GM19452 (cell line): ENCODE measurements around the gene PSMB10.
"Not testable (repeated sequence)": the region's sequence is repeated elsewhere in the genome, so short reads cannot be mapped to it uniquely, and the experiment has no call there.

Source experiments
- ATAC-seq: cut with Tn5 transposase; IDR thresholded peaks from one replicate; pipeline ENCODE4 v1.9.1; 2021; ENCODE audit not compliant: unreplicated experiment

Gene PSMB10

DNA sequence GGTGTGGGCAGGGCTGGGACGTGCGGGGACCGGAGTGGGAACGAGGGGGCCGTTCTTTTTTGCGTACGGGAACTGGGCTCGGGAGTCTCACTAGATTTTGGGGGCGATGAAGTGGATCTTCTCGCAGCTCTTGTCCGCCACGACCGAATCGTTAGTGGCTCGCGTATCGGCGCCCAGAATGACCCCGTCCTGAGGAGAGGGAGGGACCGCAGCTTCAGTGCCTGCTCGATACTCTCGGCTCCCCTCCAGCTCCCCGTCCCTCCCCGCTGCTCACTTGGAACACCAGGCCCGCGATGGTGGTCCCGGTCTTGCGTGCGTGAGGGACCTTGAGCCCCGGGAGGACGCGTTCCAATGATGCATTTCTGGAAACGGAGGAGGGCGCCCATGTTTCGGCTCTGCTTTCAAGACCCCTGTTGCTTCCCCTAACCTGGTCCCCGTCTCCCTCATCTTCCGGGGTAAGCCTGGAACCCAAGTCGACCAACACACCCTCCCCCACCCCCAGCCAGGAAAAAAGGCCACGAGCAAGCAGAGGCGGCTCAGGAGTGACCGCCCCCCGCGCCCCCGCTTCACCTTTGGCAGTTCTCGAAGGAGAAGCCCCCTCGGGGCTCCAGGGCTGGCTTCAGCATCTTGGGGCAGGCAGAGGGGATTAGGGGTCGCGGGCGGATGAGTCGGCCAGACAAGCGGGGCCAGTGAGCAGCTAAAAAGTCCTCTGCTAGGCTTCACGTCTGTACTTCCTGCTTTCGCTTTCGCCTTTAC lies at the start of gene PSMB10:
TSS of gene PSMB10 (minus strand) at position 727 of the 756 bp plus-strand sequence. CDS start at position 626, 101 bp downstream.
- ATAC-seq = no peak

DNA sequence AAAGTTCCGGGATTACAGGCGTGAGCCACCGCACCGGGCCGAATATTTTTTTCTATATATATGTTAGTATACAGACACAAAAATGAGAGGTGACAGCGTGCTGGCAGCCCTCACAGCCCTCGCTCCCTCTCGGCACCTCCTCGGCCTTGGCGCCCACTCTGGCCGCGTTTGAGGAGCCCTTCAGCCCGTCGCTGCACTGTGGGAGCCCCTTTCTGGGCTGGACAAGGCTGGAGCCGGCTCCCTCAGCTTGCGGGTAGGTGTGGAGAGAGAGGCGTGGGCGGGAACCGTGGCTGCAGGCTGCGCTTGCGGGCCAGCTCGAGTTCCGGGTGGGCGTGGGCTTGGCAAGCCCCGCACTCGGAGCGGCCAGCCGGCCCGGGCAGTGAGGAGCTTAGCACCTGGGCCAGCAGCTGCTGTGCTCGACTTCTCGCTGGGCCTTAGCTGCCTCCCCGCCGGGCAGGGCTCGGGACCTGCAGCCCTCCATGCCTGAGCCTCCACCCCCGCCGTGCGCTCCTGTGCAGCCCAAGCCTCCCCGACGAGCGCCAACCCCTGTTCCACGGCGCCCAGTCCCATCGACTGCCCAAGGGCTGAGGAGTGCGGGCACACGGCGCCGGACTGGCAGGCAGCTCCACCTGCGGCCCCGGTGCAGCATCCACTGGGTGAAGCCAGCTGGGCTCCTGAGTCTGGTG lies 45.5 kb upstream of the PSMB10 start:
- ATAC-seq = no peak

DNA sequence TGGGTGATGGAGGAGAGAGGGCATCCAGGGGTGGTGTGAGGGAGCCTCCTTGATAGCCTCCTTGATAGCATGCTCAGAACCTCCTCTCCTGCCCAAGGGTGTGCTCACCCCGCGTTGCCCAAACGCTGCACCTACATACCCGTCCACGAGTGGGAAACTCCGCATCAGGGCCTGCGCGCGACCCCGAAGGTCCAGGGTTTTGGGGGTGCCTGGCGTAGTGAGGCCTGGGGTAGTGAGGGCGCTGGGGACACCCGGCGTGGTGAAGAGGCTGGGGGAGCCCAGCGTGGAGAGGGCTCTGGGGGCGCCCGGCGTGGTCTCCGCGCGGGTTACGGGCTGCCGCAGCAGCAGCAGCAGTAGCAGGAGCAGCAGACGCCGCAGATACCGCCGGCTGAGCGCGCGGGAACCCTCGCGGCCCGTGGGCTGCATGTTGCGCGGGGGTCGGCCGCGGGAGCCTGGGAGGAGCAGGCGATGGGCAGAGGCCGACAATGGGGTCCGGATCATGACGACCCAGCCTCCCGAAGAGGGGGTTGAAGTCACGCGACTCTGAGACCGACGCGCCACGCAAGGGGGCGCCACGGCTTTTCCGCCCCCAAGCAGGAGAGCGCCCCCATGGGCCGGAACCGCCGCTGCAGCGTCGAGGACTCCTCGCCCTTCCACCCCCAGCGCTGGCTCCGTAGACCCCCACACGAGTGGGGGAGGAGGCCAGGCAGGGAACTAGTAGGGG lies 43.5 kb upstream of the PSMB10 start, which contains the start of gene DPEP3:
TSS of gene DPEP3 (minus strand) at position 545 of the 724 bp plus-strand sequence. CDS start at position 426, 119 bp downstream.
- no peak for ATAC-seq

DNA sequence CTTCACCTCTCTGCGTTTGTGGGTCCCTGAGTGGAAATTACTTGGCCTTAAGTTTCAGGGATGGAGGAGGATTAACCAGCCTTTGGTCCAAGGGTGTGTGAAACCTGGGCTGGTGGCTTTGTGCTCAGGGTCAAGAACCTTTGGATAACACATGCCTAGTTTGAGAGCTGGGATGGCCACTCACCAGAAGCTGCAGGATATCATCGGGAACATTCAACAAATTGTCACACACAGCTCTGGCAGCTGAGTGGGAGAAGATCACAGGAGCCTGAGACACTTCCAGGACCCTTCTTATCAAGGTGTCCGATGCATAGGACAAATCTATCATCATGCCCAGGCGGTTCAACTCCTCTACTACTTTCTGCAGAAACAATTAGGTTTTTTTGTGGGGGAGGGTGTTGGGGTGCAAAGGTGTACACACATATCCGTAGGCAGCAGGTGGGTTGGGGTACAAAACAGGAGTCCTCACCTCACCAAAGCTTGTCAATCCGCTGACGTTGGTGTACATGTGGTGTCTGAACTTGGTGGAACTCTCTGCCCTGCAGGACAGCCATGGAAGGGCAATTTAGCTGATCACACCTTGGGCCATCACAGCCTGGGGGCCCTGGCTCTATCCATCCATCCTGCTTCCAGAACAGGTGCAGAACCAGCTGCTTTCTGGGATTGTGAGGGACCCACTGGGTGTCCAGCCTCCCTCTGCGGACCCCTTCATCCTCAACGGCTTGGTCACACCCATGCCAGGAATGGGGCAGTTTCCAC lies 41.0 kb upstream of the PSMB10 start:
- ATAC-seq = no peak

DNA sequence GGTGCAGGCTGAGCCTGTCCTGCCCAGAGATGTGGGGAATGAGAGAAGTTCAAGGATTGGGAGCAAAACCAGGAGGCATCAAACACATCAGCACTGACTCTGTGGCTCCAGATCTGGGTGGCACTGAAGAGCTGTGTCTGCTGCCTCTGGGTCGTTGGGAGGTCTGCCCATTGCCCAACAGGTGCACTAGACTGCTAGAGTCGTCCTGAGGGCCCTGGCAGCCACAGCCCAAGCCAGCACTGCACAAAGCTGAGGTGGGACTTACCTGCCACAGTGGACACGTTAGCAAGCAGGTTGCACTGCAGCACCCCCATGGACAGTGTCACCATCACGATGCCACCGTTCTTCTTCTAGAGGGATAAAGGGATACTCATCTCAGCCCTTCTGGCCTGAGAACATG lies 40.4 kb upstream of the PSMB10 start:
- ATAC-seq = no peak

DNA sequence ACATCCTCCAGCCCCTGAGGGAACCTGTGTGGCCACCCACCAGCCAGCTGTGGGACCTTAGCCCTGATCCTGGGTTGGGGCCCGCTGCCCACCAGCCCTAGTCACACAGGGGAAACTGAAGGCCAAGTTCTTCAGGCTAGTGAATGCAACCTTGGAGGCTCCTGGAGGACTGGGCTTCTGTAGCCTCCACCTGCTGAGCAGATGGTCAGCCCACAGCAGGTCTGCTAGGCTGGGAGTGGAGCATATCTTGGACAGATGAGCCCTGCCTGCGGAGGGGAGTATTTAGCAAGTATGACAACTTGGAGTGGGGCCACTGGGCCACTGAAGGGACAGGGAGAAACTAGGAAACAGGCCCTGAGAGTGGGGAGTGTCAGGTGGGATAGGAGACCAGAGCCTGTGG lies 39.6 kb upstream of the PSMB10 start:
- ATAC-seq = no peak

DNA sequence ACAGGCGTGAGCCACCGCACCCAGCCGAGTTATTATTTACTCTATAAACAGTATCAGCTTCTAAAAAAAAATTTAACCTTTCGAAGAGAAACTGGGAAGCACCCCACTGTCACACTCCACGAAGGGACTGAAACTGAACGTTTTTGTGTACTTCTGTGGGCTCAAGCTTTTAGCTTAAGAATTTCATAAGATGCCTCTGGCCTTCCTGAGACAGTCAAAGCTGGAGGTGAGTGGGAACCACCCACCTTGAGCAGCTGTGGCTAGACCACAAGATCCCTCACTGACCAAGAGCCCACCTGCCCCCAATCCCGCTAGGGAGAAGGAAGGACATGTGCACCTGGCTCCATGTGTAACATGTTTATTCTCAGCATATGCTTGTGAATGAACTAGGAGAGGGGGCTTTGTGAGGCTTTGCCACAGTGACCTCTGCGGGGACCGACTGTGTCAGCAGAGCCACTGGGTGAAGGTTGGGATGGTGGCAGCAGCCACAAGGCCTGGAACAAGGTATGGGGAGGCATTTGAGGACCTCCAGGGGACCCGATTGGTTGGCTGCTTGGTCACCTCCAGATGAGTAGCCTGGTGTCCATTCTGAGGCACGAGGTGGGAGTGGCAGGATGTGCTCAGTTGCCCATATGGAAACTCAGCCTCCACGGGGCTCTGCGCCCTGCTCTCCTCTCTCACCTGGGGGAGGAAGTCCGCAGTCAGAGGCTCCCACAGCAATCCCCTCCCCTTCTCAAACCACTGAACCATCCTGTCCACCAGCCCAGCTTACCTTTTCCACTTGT lies 38.9 kb upstream of the PSMB10 start:
- no peak for ATAC-seq

DNA sequence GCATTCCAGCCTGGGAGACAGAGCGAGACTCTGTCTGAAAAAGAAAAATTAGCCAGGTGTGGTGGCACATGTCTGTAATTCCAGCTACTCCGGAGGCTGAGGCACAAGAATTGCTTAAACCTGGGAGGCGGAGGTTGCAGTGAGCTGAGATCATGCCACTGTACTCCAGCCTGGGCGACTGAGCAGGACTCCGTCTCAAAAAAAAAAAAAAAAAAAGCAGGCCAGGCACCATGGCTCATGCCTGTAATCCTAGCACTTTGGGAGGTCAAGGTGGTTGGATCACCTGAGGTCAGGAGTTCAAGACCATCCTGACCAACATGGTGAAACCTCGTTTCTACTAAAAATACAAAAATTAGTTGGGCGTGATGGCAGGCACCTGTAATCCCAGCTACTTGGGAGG lies 35.6 kb upstream of the PSMB10 start:
- not testable (repeated sequence) for ATAC-seq

DNA sequence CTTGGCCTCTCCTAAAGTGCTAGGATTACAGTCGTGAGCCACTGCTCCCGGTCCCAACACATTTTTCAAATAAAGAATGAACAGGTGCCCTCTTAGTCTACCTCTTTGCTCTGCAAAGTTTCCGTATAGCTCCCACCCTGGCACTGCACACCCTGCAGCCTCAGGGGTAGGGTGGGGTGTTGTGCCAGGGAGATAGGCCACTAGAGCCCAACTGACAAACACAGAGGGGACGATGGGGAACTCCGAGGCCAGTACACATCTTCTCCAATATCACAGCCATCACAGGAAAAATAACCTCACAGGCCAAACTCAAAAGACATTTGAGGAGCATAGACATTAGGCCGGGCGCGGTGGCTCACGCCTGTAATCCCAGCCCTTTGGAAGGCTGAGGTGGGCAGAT lies 34.5 kb upstream of the PSMB10 start:
- ATAC-seq = no peak

DNA sequence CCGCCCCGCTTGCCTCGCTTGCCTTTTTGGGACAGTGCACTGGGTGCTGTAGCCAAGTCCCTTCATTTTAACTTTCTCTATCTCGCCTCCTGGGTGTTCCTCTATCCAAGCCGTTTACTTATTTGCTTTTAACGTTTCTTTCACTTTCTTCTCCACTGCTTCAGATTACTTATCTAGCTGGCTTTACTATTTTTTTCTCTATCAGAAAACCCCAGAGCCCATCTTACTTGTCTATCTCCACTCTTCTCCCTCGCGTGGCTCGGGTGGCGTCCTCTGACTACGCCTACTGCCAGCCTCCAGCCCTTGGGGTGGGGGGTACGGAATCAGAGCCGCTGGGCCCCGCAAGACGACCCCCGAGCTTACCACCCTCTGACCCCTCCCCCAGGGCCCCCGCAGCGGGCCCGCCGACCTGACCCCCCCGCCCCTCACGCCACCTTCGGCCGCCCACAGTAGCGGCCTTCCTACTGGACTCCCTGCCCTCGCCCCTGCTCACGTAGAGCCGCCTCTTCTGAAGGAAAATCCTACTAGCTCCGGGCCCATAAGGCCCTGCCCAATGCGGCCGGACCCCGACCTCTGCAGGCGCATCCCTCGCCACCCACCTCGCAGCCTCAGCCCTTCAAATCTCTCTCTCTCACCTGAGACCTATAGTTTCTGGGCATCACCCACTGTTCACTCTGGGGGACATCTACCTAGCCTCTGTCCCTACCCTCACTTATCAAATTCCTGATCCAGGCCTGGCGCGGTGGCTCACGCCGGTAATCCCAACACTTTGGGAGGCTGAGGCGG lies 32.8 kb upstream of the PSMB10 start:
- ATAC-seq = no peak

DNA sequence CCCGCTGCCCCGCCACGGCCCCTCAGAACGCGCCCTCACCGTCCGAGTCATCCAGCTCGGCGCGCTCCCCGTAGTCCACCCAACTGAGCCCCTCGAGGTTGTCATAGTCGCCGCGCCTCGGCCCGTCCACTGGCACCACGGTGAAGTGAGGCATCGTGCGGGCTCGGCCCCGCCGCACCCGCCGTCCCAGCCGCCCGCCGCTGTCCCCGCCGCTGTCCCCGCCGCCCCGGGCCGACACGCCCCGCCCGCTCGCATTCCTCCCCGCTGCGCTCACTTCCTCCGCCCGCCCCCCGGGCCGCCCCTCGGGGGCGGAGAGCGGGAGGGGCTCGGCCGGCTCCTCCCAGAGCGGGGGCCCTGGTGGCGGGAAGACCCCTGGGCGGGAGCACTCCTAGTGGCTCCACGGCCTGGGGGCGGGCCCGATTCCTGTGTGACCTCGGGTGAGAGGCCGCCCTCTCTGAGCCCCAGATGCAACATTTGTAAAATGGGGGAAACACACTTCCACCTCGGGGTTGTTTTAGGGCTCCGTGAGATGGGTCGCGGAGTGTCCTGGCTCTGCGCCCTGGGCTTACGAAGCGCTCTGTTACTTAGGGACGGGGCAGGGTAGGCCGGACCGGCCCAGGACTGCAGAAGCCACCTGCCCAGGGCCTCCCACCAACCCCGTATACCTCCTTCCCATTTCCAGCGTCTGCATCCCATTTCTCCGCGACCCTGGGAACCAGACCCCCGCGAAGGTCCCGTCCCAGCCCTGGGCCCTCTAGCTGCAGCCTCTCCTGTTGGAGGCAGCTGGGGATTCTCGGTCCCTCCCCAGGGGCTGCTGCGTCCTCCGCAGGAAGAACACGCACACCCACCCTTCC lies 32.0 kb upstream of the PSMB10 start, which contains the start of gene SLC12A4:
TSS of gene SLC12A4 (minus strand) at position 238 of the 854 bp plus-strand sequence. CDS start at position 154, 84 bp downstream.
- peak; percentile 65 for ATAC-seq

DNA sequence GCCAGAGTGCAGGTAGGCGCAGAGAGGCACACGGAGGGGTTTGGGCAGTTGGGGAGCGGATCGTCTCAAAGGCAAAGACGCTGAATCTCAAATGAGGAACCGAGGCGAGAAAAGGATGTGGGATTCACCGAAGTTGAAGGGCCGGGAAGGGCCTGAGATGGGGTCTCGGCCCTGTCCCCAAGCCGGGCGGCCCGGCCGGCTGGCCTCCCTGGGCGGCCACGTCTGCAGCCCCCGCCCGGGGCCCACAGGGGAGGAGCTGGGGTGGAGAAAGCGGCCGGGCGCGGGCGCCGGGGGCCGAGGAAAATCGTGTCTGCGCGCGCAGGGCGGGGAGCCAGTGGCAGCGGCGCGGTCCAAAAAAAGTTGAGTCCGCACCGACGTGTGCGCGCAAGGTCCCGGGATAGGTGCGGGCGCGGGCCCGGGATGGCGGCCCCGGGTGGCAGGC lies 31.3 kb upstream of the PSMB10 start:
- ATAC-seq = peak; percentile 20

DNA sequence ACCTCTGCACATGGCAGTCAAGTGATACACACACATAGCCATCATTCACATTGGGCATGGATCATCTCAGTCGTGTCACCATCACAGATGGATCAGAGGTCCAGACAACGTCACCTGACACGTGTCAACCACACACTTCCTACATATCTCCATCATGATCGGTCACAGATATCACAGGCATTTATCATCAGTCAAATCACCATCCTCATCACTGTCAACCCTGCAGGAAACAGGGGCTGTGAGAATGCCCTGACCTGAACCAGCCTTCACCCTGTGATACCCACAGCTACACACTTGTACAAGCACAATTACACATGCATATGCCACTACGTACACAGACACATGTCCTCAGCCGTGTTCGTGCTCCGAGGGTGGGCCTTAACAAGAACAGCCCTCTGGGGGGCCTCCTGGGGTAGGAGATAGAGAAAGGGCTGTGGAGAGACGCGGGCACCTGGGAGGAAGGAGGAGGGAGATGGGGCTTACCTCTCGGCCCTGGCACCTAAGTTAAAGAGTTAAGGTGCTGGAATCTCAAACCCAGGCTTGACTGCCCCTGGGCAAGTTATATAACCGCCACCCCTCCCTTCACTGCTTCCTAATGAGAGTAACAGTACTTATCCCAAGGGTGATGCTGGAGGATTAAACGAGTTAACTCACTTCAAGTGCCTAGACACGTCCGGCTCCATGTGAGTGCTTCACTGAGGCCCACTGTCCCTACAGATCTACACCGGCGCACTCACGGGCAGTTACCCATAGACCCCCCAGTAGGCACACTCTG lies 30.7 kb upstream of the PSMB10 start:
- no peak for ATAC-seq

DNA sequence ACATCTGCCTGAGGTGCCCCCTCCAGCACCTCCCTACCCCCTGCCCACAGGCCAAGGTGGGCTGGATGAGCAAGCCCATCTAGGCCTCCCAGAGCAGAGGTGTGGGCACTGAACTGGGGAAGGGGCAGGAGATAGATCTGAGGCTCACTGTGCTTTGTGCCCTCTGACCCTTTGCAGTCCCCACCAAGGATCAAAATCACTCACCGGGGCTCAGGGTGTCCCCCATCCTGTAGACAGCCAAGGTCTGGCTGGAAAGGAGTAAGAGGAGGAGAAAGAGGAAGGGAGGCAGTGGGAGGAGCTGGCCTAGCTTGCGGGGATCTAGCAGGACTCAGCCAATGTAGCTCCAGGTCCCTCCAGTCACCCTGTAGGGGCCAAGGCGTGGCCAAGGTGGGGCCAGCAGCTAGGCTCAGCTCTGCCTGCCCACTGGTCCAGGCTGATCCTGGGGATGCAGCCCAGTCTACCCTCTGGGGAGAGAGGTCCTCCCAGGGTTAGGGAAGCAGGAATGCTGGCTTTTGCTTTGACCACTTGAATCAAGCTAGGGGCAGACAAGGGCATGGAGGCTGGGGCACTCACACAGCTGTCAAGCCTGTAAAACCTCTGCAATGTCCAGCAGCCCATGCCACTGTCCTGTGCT lies 30.0 kb upstream of the PSMB10 start:
- no peak for ATAC-seq

DNA sequence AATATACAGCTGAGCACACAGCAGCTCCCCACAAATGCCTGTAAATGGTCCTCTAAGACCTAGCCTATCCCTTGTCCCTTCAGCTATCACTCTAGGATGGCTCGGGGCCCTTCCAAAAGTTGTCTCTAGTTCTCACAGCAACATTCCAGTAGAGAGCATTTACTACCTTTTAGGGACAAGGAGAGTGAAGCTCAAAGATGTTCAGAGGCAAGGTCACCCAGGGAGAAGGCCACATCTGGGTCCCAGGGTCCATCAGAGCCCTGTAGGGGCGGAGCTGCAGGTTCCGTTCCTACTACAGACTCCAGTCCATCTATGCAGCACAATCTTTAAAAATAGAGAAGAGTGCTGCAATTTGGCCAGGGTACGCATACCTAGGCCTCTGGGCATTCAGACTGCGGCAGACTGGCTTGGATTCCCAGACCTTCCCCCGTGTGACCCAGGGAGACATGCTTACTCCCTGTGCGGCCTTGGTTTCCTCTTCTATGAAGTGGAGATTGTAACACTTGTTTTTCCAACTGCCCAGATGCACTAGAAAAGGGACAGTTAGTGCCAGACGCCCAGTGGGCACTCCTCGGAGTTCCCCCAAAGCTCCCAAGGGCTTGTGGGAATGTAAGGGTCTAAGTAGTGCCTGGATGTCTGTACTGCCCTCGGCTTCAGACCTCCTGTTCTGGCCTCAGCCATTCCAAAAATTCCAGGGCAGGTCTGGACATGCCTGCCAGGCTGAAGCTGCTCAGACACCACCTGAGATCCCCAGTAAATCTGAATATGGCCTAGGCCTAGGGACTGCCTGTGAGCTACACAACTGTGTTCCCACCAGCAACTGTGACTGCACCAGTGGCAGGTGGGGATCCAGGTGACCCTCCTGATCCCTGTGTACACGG lies 29.3 kb upstream of the PSMB10 start:
- ATAC-seq = no peak

DNA sequence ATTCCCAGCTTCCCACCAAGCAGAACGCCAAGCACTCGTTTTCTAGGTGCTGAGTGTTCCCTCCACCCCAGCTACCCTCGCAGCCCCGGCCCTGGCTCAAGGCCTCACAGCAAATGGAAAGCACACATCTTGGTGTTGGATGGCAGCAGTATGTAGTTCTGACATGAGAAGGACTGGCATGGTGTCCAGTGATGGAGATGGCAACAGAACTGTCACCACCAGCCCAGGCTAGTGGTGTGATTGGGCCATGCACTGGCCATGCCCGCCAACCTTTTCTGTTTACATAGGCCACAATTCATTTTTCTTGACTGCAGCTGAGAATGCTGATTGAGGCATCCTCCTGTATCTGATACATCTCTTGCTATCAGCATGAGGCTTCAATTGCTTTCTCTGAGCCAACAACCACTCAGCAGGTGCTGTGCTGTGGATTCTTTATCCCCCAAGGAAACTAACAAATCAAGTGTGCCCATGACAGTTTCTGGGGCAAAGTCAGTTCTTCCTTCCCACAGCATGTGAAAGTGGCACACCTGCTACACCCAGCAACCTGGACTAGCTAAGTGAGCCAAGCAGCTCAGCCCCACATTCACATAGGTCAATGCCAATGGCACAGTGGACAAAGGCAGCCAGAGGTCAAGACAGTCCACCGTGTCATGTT lies 28.0 kb upstream of the PSMB10 start:
- no peak for ATAC-seq
